ENCODE results near the gene PTPRE. TPM values are rescaled to one million over a fixed set of nuclear protein-coding genes. Genes with fewer than 3 reads are reported as not detected.

The PTPRE gene
- total RNA-seq, 1 donor from 2014 or later = 16.3 TPM

- DNase-seq (ENCODE audit: low spot score in 2 of 2) (no peak), FAIRE-seq (no peak)
These were observed 41.9 kb downstream of the PTPRE start for GRCh38 chr10:127948791-127949190.

DNA sequence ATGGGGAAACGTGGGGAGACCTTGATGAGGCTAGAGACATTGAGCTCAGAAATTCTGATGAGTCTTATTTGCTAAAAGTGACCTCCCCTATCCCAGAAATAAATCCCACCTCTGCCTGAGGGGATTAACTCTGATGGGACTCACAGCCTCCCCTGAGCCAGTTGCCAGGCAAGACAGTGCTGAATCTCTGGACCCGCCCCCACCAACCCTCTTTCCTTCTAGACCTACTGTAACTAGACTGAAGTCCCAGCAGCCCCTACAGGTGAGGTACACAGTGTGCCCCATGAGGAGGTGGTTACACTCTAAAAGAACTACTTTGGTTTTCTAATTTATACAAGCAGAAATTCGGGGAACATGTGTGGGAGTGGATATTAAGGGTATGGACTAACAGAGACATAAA is 42.9 kb downstream of the PTPRE start:
- DNase-seq (ENCODE audit: low spot score in 2 of 2) (no peak), FAIRE-seq (no peak)

- FAIRE-seq (no peak), DNase-seq (ENCODE audit: low spot score in 2 of 2) (no peak)
These were observed 45.1 kb downstream of the PTPRE start for GRCh38 chr10:127951861-127952574.

GRCh38 chr10:127952575-127952869 is 45.6 kb downstream of the PTPRE start:
- FAIRE-seq = no peak

DNA sequence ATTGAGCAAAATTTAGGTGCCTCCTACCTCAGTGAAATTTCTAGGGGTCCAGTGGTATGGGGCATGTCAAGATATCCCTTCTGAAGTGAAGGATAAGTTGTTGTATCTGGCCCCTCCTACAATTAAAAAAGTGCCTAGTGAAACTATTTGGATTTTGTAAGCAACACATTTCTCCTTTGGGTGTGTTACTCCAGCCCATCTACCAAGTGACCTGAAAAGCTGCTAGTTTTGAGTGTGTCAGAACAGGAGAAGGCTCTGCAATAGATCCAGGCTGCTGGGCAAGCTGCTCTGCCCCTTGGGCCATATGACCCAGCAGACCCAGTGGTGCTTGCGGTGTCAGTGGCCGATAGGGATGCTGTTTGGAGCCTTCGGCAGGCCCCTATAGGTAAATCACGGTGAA is 46.0 kb downstream of the PTPRE start:
- DNase-seq (ENCODE audit: low spot score in 2 of 2) (no peak), FAIRE-seq (no peak)

More at GRCh38 chr10:127952575-127952869, 45.6 kb downstream of the PTPRE start:
- no peak for DNase-seq (ENCODE audit: low spot score in 2 of 2)

DNA sequence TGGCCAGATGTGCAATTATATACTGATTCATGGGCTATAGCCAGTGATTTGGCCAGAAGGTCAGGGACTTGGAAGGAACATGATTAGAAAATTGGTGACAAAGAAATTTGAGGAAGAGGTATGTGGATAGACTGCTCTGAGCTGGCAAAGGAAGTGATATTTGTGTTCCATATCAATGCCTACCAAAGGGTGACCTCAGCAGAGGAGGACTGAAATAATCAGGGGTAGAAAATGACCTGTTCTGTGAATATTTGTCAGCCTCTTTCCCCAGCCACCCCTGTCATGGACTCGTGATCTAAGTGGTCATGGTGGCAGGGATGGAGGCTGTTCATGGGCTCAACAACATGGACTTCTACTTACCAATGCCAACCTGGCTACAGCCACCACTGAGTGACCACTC is 47.0 kb downstream of the PTPRE start:
- no peak for DNase-seq (ENCODE audit: low spot score in 2 of 2)

GRCh38 chr10:127959428-127959827 is 52.5 kb downstream of the PTPRE start:
- DNase-seq (ENCODE audit: low spot score in 2 of 2) = no peak
- FAIRE-seq = no peak

More for the DNA sequence above, 47.0 kb downstream of the PTPRE start:
- FAIRE-seq = no peak

- no peak for FAIRE-seq
- DNase-seq (ENCODE audit: low spot score in 2 of 2) = no peak
These were observed 54.2 kb downstream of the PTPRE start for GRCh38 chr10:127961071-127961470.

DNA sequence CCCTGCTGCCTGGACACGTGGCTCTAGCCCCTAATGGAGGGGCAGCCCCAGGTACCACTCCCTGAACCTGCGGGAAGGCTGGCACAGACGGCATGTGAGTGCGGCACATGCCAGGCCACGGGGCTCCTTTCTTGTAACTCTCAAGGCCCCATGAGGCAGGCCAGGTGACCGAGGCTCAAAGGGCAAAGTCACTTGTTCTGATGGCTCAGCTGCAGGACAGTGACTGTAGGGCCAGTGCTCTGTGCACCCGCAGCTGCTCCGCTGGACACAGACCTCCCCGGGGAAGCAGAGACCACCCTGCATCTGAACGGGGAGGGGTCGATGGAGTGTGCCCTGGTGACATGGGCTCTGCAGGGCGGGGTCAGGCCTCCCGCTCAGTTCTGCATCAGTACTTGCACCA is 55.3 kb downstream of the PTPRE start:
- FAIRE-seq (no peak), DNase-seq (ENCODE audit: low spot score in 2 of 2) (no peak)

GRCh38 chr10:127963136-127963535 is 56.2 kb downstream of the PTPRE start:
- FAIRE-seq = no peak
- no peak for DNase-seq (ENCODE audit: low spot score in 2 of 2)

- FAIRE-seq (no peak), DNase-seq (ENCODE audit: low spot score in 2 of 2) (no peak)
These were observed 57.7 kb downstream of the PTPRE start for GRCh38 chr10:127964621-127965020.

- no peak for FAIRE-seq
These were observed 60.0 kb downstream of the PTPRE start for GRCh38 chr10:127966875-127967274.

GRCh38 chr10:127968027-127968441 is 61.1 kb downstream of the PTPRE start:
- DNase-seq (ENCODE audit: low spot score in 2 of 2) (no peak), FAIRE-seq (no peak)

More at GRCh38 chr10:127966875-127967274, 60.0 kb downstream of the PTPRE start:
- no peak for DNase-seq (ENCODE audit: low spot score in 2 of 2)

GRCh38 chr10:127968659-127969058 is 61.8 kb downstream of the PTPRE start:
- no peak for FAIRE-seq
- no peak for DNase-seq (ENCODE audit: low spot score in 2 of 2)

GRCh38 chr10:127971101-127971946 is 64.4 kb downstream of the PTPRE start:
- no peak for FAIRE-seq
- DNase-seq (ENCODE audit: low spot score in 2 of 2) = no peak

DNA sequence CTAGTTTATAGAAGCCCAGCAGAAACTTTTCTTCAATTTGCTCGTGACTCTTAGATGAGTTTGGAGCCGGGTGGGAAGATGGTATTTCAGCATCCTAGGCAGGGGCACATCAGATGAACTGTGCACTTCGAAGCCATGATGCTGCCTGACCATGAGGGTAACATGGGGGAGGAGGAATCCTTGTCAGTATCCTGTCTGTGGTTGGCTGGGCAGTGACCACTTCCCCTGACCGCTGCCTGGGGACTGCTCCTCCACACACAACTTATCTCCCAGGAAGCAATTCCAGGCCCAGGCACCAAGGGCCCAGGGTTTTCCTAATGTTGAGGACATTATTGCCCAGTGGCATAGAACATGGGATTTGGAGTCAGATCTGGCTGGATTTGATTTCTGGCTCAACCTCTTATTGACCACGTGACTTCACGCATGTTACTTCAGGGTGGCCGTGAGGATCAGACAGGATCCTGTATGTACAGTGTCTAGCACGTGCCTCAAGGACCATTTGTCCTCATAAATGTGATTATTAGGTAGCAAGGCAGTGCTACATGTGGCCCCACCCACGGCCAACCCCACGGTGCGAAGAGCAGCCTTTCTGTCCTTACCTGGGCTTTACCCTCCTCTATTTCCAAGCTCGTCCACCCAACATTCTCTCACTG is 65.2 kb downstream of the PTPRE start:
- no peak for DNase-seq (ENCODE audit: low spot score in 2 of 2)
- no peak for FAIRE-seq

- DNase-seq (ENCODE audit: low spot score in 2 of 2) = peak in 1 of 2 donors; percentile 12
- peak; percentile 17 for FAIRE-seq
These were observed 66.0 kb downstream of the PTPRE start for GRCh38 chr10:127972751-127973357.

DNA sequence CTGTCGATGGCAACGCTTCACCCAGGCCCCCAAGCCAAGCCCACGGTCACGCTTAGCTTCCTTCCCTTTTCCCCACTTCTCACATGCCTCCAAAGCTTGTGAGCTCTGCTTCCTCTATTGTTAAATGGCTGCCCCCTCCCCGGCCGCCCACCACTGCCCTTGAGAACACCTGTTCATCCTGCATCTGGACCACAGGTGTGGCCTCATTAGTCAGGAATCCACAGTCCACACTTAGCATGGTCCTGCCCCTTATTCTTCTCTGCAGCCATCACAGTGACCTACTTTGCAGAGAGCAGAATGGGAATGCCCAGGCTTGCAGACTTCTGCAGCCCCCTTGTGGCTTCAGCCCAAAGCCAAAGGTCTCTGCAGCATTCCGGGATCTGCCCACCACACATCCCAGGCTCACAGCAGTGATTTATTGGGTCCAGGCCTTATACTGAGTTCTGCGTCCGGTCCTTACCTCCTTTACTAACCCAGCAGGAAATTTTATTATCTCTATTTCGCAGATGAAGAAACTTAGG is 66.9 kb downstream of the PTPRE start:
- FAIRE-seq (no peak), DNase-seq (ENCODE audit: low spot score in 2 of 2) (peak in 1 of 2 donors; percentile 16)

DNA sequence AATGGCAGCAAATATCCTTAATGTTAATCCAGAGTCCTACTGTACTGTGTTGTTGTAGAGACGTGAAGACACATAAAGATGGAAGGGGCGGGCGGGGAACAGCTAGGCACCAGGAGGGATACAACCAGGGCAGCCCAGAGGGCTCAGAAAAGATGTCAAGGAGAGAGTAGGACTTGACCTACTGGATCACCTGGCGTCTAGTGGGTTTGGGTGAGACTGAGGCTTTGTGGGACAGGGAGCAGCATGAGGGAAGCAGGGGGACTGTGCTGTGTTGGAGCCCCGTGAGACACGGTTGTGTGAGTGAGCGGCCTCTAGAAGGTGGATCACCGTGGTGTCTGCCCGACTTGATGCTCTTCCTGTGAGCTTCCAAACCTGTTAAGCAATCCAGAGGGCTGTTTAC is 68.0 kb downstream of the PTPRE start:
- DNase-seq (ENCODE audit: low spot score in 2 of 2) (no peak), FAIRE-seq (no peak)

DNA sequence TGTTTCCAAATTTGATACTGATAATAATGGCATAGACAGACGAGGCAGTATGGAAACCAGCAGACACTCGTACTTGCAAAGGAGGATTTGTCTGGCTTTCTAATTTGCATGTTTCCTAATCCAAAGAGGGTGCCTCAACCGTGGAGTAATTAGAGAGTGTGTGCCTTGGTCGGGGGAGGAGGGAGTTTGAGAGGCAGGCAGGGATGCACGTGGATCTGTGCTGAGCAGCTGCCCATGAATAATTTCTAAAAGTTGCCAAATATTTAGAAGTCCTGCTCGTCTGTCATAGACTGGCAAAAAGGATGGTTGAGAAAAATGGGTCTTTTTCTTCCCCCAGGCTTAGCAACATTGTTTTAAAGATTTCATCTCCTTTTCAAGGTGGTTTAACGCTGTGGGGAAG is 69.4 kb downstream of the PTPRE start:
- DNase-seq (ENCODE audit: low spot score in 2 of 2) (no peak), FAIRE-seq (no peak)

Data from frontal cortex (tissue), 4 donors.